ENCODE results near the gene PIAS2. TPM values are rescaled to one million over a fixed set of nuclear protein-coding genes. Genes with fewer than 3 reads are reported as not detected.

The PIAS2 gene
- total and polyA plus RNA-seq, 9 of the 15 experiments (the other 6 are each of a cell fraction or from before 2014, with no cell fraction given): 2.9 to 23.9 (median 12.0) TPM

GRCh38 chr18:46946656-46947282, 29.5 kb upstream of the PIAS2 start (continued):
- TF ChIP-seq PBX2 (CRISPR knock-in tag; IDR thresholded peaks at IDR 0.05; ENCODE audit: low read depth) (no peak), PBX2 (tag; conservative IDR thresholded peaks at IDR 0.05; ENCODE audit: low read depth) (peak; percentile 82)

GRCh38 chr18:46942646-46943045, 25.3 kb upstream of the PIAS2 start:
- ATAC-seq: no peak
- Histone ChIP-seq H3K9me3 (replicated peaks; ENCODE audit: control insufficient read depth, insufficient read depth, low read depth, low read length) (no peaks in the 10 kb centered on the region), H3K4me2 (ENCODE audit: insufficient read depth, low read length) (no peak overlapping the region), H3K9ac (ENCODE audit: insufficient read depth in 1 of 2, low read depth in 2 of 2, low read length in 2 of 2) (no peak overlapping the region), H3K9me1 (ENCODE audit: control insufficient read depth, insufficient read depth, low read length) (no peaks in the 10 kb centered on the region), H3K79me2 (ENCODE audit: control insufficient read depth, insufficient read depth, low read length) (no peaks in the 10 kb centered on the region), H3K4me1 (replicated peaks in 1 of 2; ENCODE audit: control insufficient read depth in 2 of 2, insufficient read depth in 2 of 2, low read length in 2 of 2) (no peaks in the 10 kb centered on the region; a peak in 1 of 5 replicates), H3K27ac (ENCODE audit: extremely low read depth, low read depth, low read length) (no peak overlapping the region), H4K20me1 (replicated peaks; ENCODE audit: control insufficient read depth, insufficient read depth, low read length) (no peaks in the 10 kb centered on the region), H3K36me3 (ENCODE audit: control insufficient read depth, insufficient read depth, low read length) (no peaks in the 10 kb centered on the region), H3K4me3 (no peak overlapping the region), H3K27me3 (ENCODE audit: control insufficient read depth in 2 of 2, insufficient read depth in 2 of 2, low read length in 2 of 2) (peaks cover 2 to 10% of the 10 kb centered on the region in 2 experiments; a peak in 1 of 5 replicates), H2AFZ (ENCODE audit: low read depth, low read length) (no peak overlapping the region)
- TF ChIP-seq CCNT2 (IDR thresholded peaks at IDR 0.05; ENCODE audit: borderline replicate concordance, extremely low read depth, insufficient read length, low read depth, low read length) (no peak), ZNF316 (IDR thresholded peaks at IDR 0.05) (peak; percentile 67)
- 0% methylated on average over 2 of the region's 2 CpGs for WGBS (ENCODE audit: insufficient coverage, low coverage, missing lambda C conversion rate)
- ChIA-PET CTCF (ENCODE audit: low intra/inter-chr PET ratio) (no interaction called here), POLR2A (interaction anchor here (0.7 kb wide), 1 partner anchor 105 kb away, joined by 3 read pairs; no protein-coding TSS in a partner anchor)
- DNase-seq (ENCODE audit: extremely low read depth in 1 of 4, low spot score in 3 of 4): no peak
- intact Hi-C loops (cut with micrococcal nuclease) (no loop called here), in situ Hi-C loops (cut with MboI) (no loop called here)
- no peak for FAIRE-seq
- no TSS peak for BruUV-seq (replicated peaks)
